Measurements from ENCODE around the gene RSL1D1. TPM values are rescaled to one million over a fixed set of nuclear protein-coding genes. Genes with fewer than 3 reads are reported as not detected.

RSL1D1 gene
- total RNA-seq (2014; rRNA removed; shearing (Covaris generic)), result 44.6 and 47.1 TPM in 2 replicates

GRCh38 chr16:11851294-11852091 is at the start of gene RSL1D1:
TSS of gene RSL1D1 (minus strand) at chr16:11851542. CDS start at chr16:11851512, 30 bp downstream.
- DNase-seq (ENCODE audit: low spot score), result peak; percentile 95

- DNase-seq (ENCODE audit: low spot score), result no peak
Observed at GRCh38 chr16:11901091-11901490, 49.7 kb upstream of the RSL1D1 start.

DNA sequence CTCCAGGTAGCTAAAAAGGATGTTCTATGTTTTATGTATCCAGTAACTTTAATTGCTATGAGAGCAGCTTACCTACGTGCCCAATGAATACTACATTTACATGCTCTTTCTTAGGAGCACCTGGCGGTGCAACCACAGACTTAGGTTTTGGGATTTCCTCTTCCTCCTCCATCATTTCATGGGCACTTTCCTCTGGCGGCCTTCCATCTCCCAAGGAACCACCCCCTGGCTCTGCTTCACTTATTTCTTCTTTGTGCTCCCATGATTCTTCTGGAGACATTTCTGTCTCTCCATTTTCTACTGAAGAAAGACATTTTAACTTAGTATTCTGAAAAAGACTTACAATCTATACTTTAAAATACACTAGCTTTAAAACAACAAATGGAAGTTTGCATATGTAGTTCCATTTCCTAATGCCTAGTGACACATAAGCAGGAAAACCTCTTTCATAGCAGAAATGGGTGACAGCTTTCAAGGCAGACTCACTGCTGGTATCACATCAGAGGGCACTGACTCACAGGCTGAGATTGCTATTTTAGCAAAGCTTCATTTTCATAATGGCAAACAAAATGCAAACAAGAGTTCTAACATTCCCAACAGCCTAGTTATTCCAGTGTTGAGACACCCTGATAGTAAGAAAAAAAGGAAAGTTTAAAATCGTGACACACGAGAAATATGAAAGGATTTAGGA is 45.3 kb upstream of the RSL1D1 start:
- no peak for DNase-seq (ENCODE audit: low spot score)

DNA sequence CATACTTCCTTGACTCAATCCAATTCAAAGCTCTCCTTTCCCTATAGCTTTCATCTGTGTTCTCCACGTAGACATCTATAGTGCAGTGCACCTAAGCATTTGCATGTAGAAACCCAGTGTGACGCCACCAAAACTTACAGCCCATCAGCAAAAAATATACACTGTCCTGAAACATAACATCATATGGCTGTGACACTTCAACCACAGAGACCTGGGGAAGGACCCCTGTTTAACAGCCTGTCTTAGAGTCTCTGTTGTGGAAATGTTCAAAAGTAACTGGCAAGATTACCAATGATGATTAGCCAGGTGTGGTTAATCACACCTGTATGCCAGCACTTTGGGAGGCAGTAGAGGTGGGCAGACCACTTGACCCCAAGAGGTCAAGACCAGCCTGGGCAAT is 42.2 kb upstream of the RSL1D1 start:
- DNase-seq (ENCODE audit: low spot score), result no peak

- no peak for DNase-seq (ENCODE audit: low spot score)
Observed at GRCh38 chr16:11892761-11893160, 41.4 kb upstream of the RSL1D1 start.

DNA sequence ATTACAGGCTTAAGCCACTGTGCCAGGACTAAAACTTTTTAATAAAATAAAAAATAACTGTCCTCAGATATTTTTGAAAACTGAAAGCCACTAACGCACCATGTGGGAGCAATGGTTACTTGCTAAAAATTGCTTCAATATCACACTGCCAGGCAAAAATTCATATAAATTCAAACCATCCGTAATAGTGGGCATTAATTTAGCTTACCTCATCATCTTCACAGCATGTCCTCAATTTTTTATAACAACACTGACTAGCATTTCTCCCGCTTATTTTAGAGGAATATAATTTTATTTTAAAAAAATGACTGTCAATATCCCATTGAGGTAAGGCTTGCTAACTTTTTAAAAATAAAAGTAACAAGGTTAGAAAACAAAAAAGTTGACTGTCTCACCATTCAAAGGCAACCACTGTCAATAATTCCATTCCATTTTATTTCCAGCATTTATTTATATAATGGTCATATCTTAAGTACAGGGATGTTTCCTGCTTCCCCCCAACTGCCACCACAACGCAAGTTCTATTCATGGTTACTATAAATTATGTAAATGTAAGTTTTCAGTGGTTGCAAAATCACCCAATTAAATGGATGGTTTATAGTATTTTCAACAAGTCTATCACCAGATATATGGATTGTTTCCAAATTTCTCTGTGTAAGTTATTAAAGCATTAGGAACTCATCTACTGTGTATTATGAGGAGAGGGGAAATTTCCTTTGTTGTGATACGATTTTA is 39.1 kb upstream of the RSL1D1 start:
- DNase-seq (ENCODE audit: low spot score), result no peak

- DNase-seq (ENCODE audit: low spot score), result no peak
Observed at GRCh38 chr16:11886881-11887280, 35.5 kb upstream of the RSL1D1 start.

- DNase-seq (ENCODE audit: low spot score), result no peak
Observed at GRCh38 chr16:11884035-11884434, 32.7 kb upstream of the RSL1D1 start.

DNA sequence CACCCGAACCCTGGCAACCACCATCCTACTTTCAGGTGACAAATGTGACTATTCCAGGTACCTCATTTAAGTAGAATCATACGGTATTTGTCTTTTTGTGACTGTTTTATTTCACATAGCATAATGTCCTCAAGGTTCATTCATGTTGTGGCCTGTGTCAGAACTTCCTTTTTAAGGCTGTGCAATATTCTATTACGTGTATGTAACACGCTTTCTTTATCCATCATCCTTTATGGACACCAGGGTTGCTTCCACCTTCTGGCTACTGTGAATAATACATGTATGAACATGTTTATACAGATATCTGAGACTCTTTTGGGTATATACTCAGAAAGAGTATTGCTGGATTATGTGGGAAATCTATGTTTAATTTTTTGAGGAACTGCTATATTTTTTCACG is 28.7 kb upstream of the RSL1D1 start:
- DNase-seq (ENCODE audit: low spot score), result no peak

DNA sequence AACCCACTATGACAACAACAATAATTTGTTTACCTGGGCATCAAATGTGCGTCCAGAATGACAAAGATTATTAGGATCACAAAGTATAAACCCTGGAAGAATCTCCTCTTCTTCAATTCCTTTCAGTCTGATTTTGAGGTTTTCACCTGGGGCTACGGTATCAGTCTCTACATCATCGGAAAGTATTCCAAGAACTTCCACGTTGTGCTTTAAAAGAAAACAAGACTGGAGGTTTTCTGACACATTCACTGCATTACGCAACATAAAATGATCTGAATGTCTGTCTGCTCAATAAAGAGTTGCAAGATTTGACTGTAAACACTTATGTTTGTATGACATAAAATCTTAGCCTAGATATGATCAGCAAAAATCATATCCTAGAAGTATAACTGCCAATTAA is 26.0 kb upstream of the RSL1D1 start:
- DNase-seq (ENCODE audit: low spot score), result no peak

GRCh38 chr16:11876306-11876705 is 25.0 kb upstream of the RSL1D1 start:
- DNase-seq (ENCODE audit: low spot score), result no peak

DNA sequence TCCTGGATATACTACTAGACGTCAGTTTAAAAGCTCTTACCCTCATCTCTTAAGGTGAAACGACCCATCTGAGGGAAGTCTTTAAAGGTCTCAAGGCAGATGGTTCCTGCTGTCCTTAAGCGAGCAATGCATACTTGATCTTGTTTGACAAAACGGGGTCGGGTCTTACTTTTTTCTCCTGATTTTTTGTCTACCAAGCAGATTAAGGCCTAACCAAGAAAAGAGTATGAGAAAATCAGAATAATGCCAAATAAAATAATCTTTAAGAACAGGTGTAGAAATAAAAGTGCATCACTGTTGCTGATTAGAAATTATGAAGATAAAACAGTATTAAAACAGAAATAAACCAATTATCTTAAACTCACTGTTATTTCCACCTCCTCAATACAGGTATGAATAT is 24.4 kb upstream of the RSL1D1 start:
- no peak for DNase-seq (ENCODE audit: low spot score)

- DNase-seq (ENCODE audit: low spot score), result no peak
Observed at GRCh38 chr16:11871193-11871592, 19.9 kb upstream of the RSL1D1 start.

DNA sequence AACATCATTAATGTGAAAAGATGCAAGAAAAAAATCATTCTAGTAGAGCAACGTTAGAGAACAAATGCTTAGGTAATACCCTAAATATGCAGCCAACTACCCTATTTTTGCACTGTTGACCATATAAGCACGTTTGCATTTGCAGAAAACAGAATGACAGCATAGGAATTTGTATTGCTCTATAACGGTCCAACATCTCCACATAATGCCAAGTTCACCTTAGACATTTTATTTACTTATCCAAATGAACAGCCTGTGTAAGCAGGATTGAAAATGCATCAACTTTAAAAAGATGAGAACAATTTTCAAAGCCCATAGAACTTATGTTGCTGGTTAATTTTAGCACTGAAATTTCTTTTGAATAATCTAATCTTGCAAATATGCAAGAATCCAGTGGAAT is 19.1 kb upstream of the RSL1D1 start:
- DNase-seq (ENCODE audit: low spot score), result no peak

- DNase-seq (ENCODE audit: low spot score), result no peak
Observed at GRCh38 chr16:11869353-11870228, 18.2 kb upstream of the RSL1D1 start.

- no peak for DNase-seq (ENCODE audit: low spot score)
Observed at GRCh38 chr16:11868412-11868980, 17.2 kb upstream of the RSL1D1 start.

- no peak for DNase-seq (ENCODE audit: low spot score)
Observed at GRCh38 chr16:11862489-11862888, 11.1 kb upstream of the RSL1D1 start.

GRCh38 chr16:11857161-11857560 is 5.8 kb upstream of the RSL1D1 start:
- DNase-seq (ENCODE audit: low spot score), result no peak

- DNase-seq (ENCODE audit: low spot score), result peak; percentile 60
Observed at GRCh38 chr16:11852092-11852809, 909 bp upstream of the RSL1D1 start.

DNA sequence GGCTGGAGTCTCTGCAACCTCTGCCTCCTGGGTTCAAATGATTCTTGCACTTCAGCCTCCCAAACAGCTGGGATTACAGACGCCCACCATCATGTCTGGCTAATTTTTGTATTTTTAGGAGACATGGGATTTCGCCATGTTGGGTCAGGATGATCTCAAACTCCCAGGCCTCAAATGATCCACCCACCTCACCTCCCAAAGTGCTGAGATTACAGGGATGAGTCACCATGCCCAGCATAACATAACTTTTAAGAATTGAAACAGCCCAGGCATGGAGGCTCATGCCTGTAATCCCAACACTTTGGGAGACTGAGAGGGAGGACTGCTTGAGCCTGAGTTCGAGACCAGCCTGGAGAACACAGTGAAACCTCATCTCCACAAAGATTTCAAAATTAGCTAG is 2.5 kb downstream of the RSL1D1 start:
- no peak for DNase-seq (ENCODE audit: low spot score)

Data from HT-29 (cell line).